Measurements from ENCODE around the gene GKAP1. TPM values are rescaled to one million over a fixed set of nuclear protein-coding genes. Genes with fewer than 3 reads are reported as not detected.
"Not testable (repeated sequence)": the region's sequence is repeated elsewhere in the genome, so short reads cannot be mapped to it uniquely, and the experiment has no call there.

The GKAP1 gene
- total and polyA plus RNA-seq, 2 experiments from 2014 or later, result 5.0 to 5.7 TPM

DNA sequence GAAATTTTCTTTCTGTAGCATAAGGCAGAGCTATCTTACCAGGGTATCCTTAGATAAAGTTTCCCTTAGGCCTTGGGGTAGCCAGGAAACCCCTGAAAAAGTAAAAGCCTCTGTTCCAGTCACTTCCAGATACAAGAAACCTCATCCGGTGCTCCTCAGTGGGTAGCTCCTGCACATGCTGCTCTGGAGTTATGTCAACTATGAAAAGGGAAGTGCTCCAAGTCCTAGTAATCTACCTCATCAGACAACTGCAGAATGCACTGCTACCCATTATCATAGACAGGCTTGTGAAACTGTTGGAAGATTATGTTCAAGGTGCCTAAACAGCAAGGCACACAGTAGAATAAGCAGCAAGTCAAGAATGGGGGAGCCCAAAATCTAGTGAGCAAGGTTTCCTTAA lies 8.4 kb downstream of the GKAP1 start:
- H3K4me3 ChIP-seq; H3K27me3 ChIP-seq; H3K4me1 ChIP-seq (ENCODE audit: insufficient read depth); H3K4me2 ChIP-seq; H3K27ac ChIP-seq; DNase-seq (ENCODE audit: low spot score); H4K20me1 ChIP-seq (ENCODE audit: insufficient read depth, poor library complexity, severe bottlenecking); H3K79me2 ChIP-seq; H3K36me3 ChIP-seq (replicated peaks; ENCODE audit: insufficient read depth, low read depth); H3K9me2 ChIP-seq (replicated peaks; ENCODE audit: insufficient read depth); H3K9me3 ChIP-seq (ENCODE audit: low read depth); H2AFZ ChIP-seq: not testable (repeated sequence)
- 30% methylated on average over 1 of the region's 1 CpG for WGBS (ENCODE audit: low lambda C conversion rate, missing lambda C conversion rate)

GRCh38 chr9:83804454-83804853 lies 13.1 kb downstream of the GKAP1 start:
- not testable (repeated sequence) for DNase-seq (ENCODE audit: low spot score); H3K4me3 ChIP-seq
- no CpG with 5 or more reads among the region's 31 CpGs for WGBS (ENCODE audit: low lambda C conversion rate, missing lambda C conversion rate)

GRCh38 chr9:83803941-83804340 lies 13.6 kb downstream of the GKAP1 start:
- not testable (repeated sequence) for H3K9me2 ChIP-seq (replicated peaks; ENCODE audit: insufficient read depth); H3K27me3 ChIP-seq; H3K9me3 ChIP-seq (ENCODE audit: low read depth); H3K36me3 ChIP-seq (replicated peaks; ENCODE audit: insufficient read depth, low read depth); H3K4me1 ChIP-seq (ENCODE audit: insufficient read depth); H3K4me3 ChIP-seq; H2AFZ ChIP-seq; H3K4me2 ChIP-seq; DNase-seq (ENCODE audit: low spot score); H4K20me1 ChIP-seq (ENCODE audit: insufficient read depth, poor library complexity, severe bottlenecking); H3K27ac ChIP-seq; H3K79me2 ChIP-seq
- no CpG with 5 or more reads among the region's 33 CpGs for WGBS (ENCODE audit: low lambda C conversion rate, missing lambda C conversion rate)

More at GRCh38 chr9:83804454-83804853, 13.1 kb downstream of the GKAP1 start:
- H3K9me3 ChIP-seq (ENCODE audit: low read depth); H2AFZ ChIP-seq; H3K9me2 ChIP-seq (replicated peaks; ENCODE audit: insufficient read depth); H3K4me2 ChIP-seq; H3K27me3 ChIP-seq; H3K36me3 ChIP-seq (replicated peaks; ENCODE audit: insufficient read depth, low read depth); H3K27ac ChIP-seq; H3K4me1 ChIP-seq (ENCODE audit: insufficient read depth); H4K20me1 ChIP-seq (ENCODE audit: insufficient read depth, poor library complexity, severe bottlenecking); H3K79me2 ChIP-seq: not testable (repeated sequence)

DNA sequence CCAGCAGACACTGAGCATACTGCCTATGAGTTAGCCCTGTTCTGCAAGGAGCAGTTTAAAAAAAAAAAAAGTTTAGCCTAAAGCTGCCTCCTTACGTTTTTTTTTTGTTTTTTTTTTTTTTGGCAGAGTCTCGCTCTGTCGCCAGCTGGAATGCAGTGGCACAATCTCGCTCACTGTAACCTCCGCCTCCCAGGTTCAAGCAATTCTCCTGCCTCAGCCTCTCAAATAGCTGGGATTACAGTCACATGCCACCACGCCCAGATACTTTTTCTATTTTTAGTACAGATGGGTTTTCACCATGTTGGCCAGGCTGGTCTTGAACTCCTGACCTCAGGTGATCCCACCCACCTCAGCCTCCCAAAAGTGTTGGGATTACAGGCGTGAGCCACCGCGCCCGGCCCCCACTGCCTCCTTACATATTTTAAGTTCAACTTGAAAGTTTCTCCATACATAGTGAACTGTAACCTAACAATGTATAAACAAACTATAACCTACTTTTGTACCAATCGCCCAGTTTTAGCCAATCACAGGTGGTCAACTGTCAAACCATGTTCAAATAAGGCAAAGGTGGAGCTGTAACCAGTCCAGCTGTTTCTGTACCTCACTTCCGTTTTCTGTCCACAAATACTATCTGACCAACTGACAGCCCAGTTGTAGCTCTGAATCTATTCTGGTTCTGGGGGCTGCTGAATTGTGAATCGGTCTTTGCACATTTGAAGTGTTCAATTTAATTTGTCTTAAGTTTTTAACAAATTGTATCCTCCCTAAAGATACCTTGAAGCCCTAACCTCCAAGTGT lies 17.1 kb downstream of the GKAP1 start:
- WGBS (ENCODE audit: low lambda C conversion rate, missing lambda C conversion rate), result 89% methylated on average over 13 of the region's 13 CpGs
- H3K4me2 ChIP-seq, result no peak overlapping the region

GRCh38 chr9:83794051-83794450 lies 23.5 kb downstream of the GKAP1 start:
- no peak for DNase-seq (ENCODE audit: low spot score)
- Histone ChIP-seq H2AFZ (no peak overlapping the region), H3K4me1 (ENCODE audit: insufficient read depth) (no peaks in the 10 kb centered on the region), H3K4me2 (no peak overlapping the region), H3K9me3 (ENCODE audit: low read depth) (no peaks in the 10 kb centered on the region), H3K79me2 (no peaks in the 10 kb centered on the region), H3K27me3 (no peaks in the 10 kb centered on the region), H3K36me3 (replicated peaks; ENCODE audit: insufficient read depth, low read depth) (no peaks in the 10 kb centered on the region), H4K20me1 (ENCODE audit: insufficient read depth, poor library complexity, severe bottlenecking) (no peaks in the 10 kb centered on the region), H3K4me3 (no peak overlapping the region), H3K9me2 (replicated peaks; ENCODE audit: insufficient read depth) (no peaks in the 10 kb centered on the region), H3K27ac (no peak overlapping the region)
- 90% methylated on average over 2 of the region's 2 CpGs for WGBS (ENCODE audit: low lambda C conversion rate, missing lambda C conversion rate)
- TF ChIP-seq, protein P1, sequence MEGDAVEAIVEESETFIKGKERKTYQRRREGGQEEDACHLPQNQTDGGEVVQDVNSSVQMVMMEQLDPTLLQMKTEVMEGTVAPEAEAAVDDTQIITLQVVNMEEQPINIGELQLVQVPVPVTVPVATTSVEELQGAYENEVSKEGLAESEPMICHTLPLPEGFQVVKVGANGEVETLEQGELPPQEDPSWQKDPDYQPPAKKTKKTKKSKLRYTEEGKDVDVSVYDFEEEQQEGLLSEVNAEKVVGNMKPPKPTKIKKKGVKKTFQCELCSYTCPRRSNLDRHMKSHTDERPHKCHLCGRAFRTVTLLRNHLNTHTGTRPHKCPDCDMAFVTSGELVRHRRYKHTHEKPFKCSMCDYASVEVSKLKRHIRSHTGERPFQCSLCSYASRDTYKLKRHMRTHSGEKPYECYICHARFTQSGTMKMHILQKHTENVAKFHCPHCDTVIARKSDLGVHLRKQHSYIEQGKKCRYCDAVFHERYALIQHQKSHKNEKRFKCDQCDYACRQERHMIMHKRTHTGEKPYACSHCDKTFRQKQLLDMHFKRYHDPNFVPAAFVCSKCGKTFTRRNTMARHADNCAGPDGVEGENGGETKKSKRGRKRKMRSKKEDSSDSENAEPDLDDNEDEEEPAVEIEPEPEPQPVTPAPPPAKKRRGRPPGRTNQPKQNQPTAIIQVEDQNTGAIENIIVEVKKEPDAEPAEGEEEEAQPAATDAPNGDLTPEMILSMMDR (IDR thresholded peaks at IDR 0.05; ENCODE audit: poor library complexity), result no peak
- TF ChIP-seq EZH2 (IDR thresholded peaks at IDR 0.05; ENCODE audit: borderline replicate concordance) (no peak), EZH2phosphoT487 (IDR thresholded peaks at IDR 0.05; ENCODE audit: low read depth, severe bottlenecking, unreplicated experiment) (no peak)

More for the DNA sequence above, 17.1 kb downstream of the GKAP1 start:
- H2AFZ ChIP-seq, result no peak overlapping the region
- H3K27ac ChIP-seq, result no peak overlapping the region
- no peaks in the 10 kb centered on the region for H3K9me3 ChIP-seq (ENCODE audit: low read depth)
- TF ChIP-seq EZH2 (IDR thresholded peaks at IDR 0.05; ENCODE audit: borderline replicate concordance) (no peak), EZH2phosphoT487 (IDR thresholded peaks at IDR 0.05; ENCODE audit: low read depth, severe bottlenecking, unreplicated experiment) (no peak)
- TF ChIP-seq, protein P1 (IDR thresholded peaks at IDR 0.05; ENCODE audit: poor library complexity), result no peak
- H3K27me3 ChIP-seq, result no peaks in the 10 kb centered on the region
- no peaks in the 10 kb centered on the region for H4K20me1 ChIP-seq (ENCODE audit: insufficient read depth, poor library complexity, severe bottlenecking)
- H3K79me2 ChIP-seq, result no peaks in the 10 kb centered on the region
- no peaks in the 10 kb centered on the region for H3K36me3 ChIP-seq (replicated peaks; ENCODE audit: insufficient read depth, low read depth)
- H3K4me1 ChIP-seq (ENCODE audit: insufficient read depth), result no peaks in the 10 kb centered on the region
- H3K9me2 ChIP-seq (replicated peaks; ENCODE audit: insufficient read depth), result no peaks in the 10 kb centered on the region
- H3K4me3 ChIP-seq, result no peak overlapping the region
- DNase-seq (ENCODE audit: low spot score), result no peak
